Trophoblast cell (in vitro differentiated cells and primary cell): ENCODE results near the gene TSNAX.
A peak's percentile ranks its signal among the peaks of the same experiment; 100 is the strongest.

Experiments used
- DNase-seq, 2 donors: peaks; one replicate each; pipeline ENCODE4 v3.0.0-alpha.2; 2016
- H2AFZ ChIP-seq: 2 replicates; pipeline ENCODE4 v1.6.1; 2013; ENCODE audit warnings: low read length, moderate library complexity, mild to moderate bottlenecking; ENCODE audit not compliant: insufficient read depth, poor library complexity
- H2AK5ac ChIP-seq: 2 replicates; pipeline ENCODE4 v1.6.1; 2013; ENCODE audit warnings: mild to moderate bottlenecking, low read length
- H2BK120ac ChIP-seq: 2 replicates; pipeline ENCODE4 v1.6.1; 2013; ENCODE audit warnings: low read length, mild to moderate bottlenecking, moderate library complexity; ENCODE audit not compliant: insufficient read depth, poor library complexity
- H2BK12ac ChIP-seq: 2 replicates; pipeline ENCODE4 v1.6.1; 2013; ENCODE audit warnings: mild to moderate bottlenecking, low read length, moderate library complexity
- H2BK5ac ChIP-seq: 2 replicates; pipeline ENCODE4 v1.6.1; 2013; ENCODE audit warnings: low read length, low read depth, moderate library complexity, mild to moderate bottlenecking; ENCODE audit not compliant: poor library complexity
- H3K14ac ChIP-seq: 2 replicates; pipeline ENCODE4 v1.6.1; 2013; ENCODE audit warnings: mild to moderate bottlenecking, low read length
- H3K18ac ChIP-seq: 2 replicates; pipeline ENCODE4 v1.6.1; 2013; ENCODE audit warnings: mild to moderate bottlenecking, low read length
- H3K23ac ChIP-seq: 2 replicates; pipeline ENCODE4 v1.6.1; 2013; ENCODE audit warnings: low read length
- H3K27ac ChIP-seq: 2 replicates; pipeline ENCODE4 v1.5.1; 2013; ENCODE audit warnings: low read depth, mild to moderate bottlenecking, inconsistent platforms, low read length, moderate library complexity
- H3K27me3 ChIP-seq: 2 replicates; pipeline ENCODE4 v1.6.1; 2013; ENCODE audit warnings: inconsistent platforms, mild to moderate bottlenecking, low read length, moderate library complexity; ENCODE audit not compliant: insufficient read depth
- H3K36me3 ChIP-seq, 2 experiments: 1 replicate in 1 of 2; 2 replicates in 1 of 2; pipeline ENCODE4 v1.6.1; 2013; ENCODE audit warnings: low read length in 2 of 2, mild to moderate bottlenecking in 2 of 2, moderate library complexity in 1 of 2; ENCODE audit not compliant: insufficient read depth in 2 of 2, control insufficient read depth in 1 of 2
- H3K4ac ChIP-seq: 2 replicates; pipeline ENCODE4 v1.6.1; 2013; ENCODE audit warnings: low read depth, mild to moderate bottlenecking, low read length, moderate library complexity
- H3K4me1 ChIP-seq, 2 experiments: 1 replicate in 1 of 2; 2 replicates in 1 of 2; pipeline ENCODE4 v1.6.1; 2013; ENCODE audit warnings: low read length in 2 of 2, mild to moderate bottlenecking in 2 of 2, moderate library complexity in 1 of 2; ENCODE audit not compliant: insufficient read depth in 2 of 2, control insufficient read depth in 1 of 2
- H3K4me2 ChIP-seq: 2 replicates; pipeline ENCODE4 v1.6.1; 2013; ENCODE audit warnings: inconsistent platforms, mild to moderate bottlenecking, low read length, moderate library complexity
- H3K4me3 ChIP-seq: 2 replicates; pipeline ENCODE4 v1.5.1; 2013; ENCODE audit warnings: mild to moderate bottlenecking, low read depth, low read length, inconsistent platforms
- H3K79me1 ChIP-seq: one replicate; pipeline ENCODE4 v1.6.1; 2013; ENCODE audit warnings: low read length
- H3K79me2 ChIP-seq: 2 replicates; pipeline ENCODE4 v1.6.1; 2013; ENCODE audit warnings: low read length, mild to moderate bottlenecking; ENCODE audit not compliant: control insufficient read depth, insufficient read depth, poor library complexity
- H3K9ac ChIP-seq: 2 replicates; pipeline ENCODE4 v1.6.1; 2013; ENCODE audit warnings: mild to moderate bottlenecking, low read length
- H3K9me3 ChIP-seq: 2 replicates; pipeline ENCODE4 v1.6.1; 2013; ENCODE audit warnings: low read depth, mild to moderate bottlenecking, control low read depth, inconsistent platforms, low read length; ENCODE audit not compliant: insufficient read depth
- H4K12ac ChIP-seq: 2 replicates; pipeline ENCODE4 v1.6.1; 2013; ENCODE audit warnings: low read depth, mild to moderate bottlenecking, low read length, moderate library complexity
- H4K8ac ChIP-seq: 2 replicates; pipeline ENCODE4 v1.6.1; 2013; ENCODE audit warnings: low read depth, mild to moderate bottlenecking, low read length, moderate library complexity
- H4K91ac ChIP-seq: one replicate; pipeline ENCODE4 v1.6.1; 2013; ENCODE audit warnings: low read depth, mild to moderate bottlenecking, low read length, moderate library complexity
- WGBS: extraction: QIAGEN DNeasy Blood & Tissue Kit; methylation state at CpG from one replicate; pipeline ENCODE4 v1.1.7; 2013; ENCODE audit warnings: missing lambda C conversion rate; ENCODE audit not compliant: insufficient read length, insufficient coverage; ENCODE audit errors: extremely low coverage; 5-methylcytosine and 5-hydroxymethylcytosine counted together

The TSNAX gene

GRCh38 chr1:231512147-231512698, 16.2 kb upstream of the TSNAX start:
- Histone ChIP-seq H4K91ac (no peak overlapping the region), H3K4me1 (peaks cover 12 to 19% of the 10 kb centered on the region in 2 experiments), H3K27me3 (no peaks in the 10 kb centered on the region), H3K36me3 (no peaks in the 10 kb centered on the region), H4K8ac (no peak overlapping the region), H3K27ac (peak overlapping the region; percentile 74), H3K23ac (no peak overlapping the region), H2AK5ac (no peak overlapping the region), H2BK5ac (no peak overlapping the region), H3K9me3 (no peaks in the 10 kb centered on the region), H3K4me2 (no peak overlapping the region), H3K4ac (no peak overlapping the region), H3K14ac (no peak overlapping the region), H2AFZ (no peak overlapping the region), H3K18ac (no peak overlapping the region), H3K79me2 (no peaks in the 10 kb centered on the region), H2BK12ac (no peak overlapping the region), H3K9ac (no peak overlapping the region), H3K79me1 (peaks cover 17% of the 10 kb centered on the region), H4K12ac (no peak overlapping the region), H2BK120ac (no peak overlapping the region), H3K4me3 (no peak overlapping the region)
- peak in 1 of 2 donors; percentile 43 for DNase-seq
- WGBS: no CpG with 5 or more reads among the region's 2 CpGs

DNA sequence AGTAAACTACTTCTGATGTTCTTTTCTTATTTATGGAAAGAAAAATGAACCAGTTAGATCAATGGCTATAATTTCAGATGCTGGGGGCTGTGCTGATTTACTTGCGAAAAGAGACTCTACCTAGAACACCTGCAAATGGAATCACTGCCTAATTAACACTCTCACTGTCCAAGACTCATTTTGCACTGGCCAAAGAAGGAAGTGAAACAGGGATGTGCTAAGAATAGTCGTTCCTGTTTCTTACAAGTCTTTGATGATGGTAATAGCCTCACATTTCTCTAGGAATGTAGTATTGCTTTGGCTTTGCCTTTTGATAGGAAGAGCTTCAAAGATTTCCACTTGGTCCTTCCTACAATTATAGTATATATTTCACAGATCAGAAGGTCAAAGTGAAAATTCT, 12.7 kb upstream of the TSNAX start:
- Histone ChIP-seq H3K9ac (no peak overlapping the region), H4K12ac (no peak overlapping the region), H3K4me1 (peaks cover 3 to 9% of the 10 kb centered on the region in 2 experiments), H3K4me3 (no peak overlapping the region), H2BK5ac (no peak overlapping the region), H3K14ac (no peak overlapping the region), H2BK120ac (no peak overlapping the region), H3K4ac (no peak overlapping the region), H2AK5ac (no peak overlapping the region), H2AFZ (no peak overlapping the region), H3K23ac (no peak overlapping the region), H4K8ac (no peak overlapping the region), H3K27me3 (no peaks in the 10 kb centered on the region), H3K9me3 (no peaks in the 10 kb centered on the region), H3K79me2 (no peaks in the 10 kb centered on the region), H3K36me3 (no peaks in the 10 kb centered on the region), H4K91ac (no peak overlapping the region), H3K27ac (no peak overlapping the region), H2BK12ac (no peak overlapping the region), H3K79me1 (peaks cover 6% of the 10 kb centered on the region), H3K4me2 (no peak overlapping the region), H3K18ac (no peak overlapping the region)
- DNase-seq: no peak
- WGBS: no CpG with 5 or more reads among the region's 2 CpGs

- H3K4me1 ChIP-seq: peaks cover 0 to 6% of the 10 kb centered on the region in 2 experiments
- H2AK5ac ChIP-seq: no peak overlapping the region
- H3K23ac ChIP-seq: no peak overlapping the region
- H3K14ac ChIP-seq: no peak overlapping the region
- no peak overlapping the region for H3K4me3 ChIP-seq
- no peaks in the 10 kb centered on the region for H3K27me3 ChIP-seq
- no CpG with 5 or more reads among the region's 3 CpGs for WGBS
- no peak overlapping the region for H4K91ac ChIP-seq
- no peak overlapping the region for H2BK120ac ChIP-seq
- peak overlapping the region; percentile 28 for H3K4me2 ChIP-seq
- no peak overlapping the region for H4K12ac ChIP-seq
- no peak overlapping the region for H2AFZ ChIP-seq
- H3K9ac ChIP-seq: no peak overlapping the region
- H3K79me1 ChIP-seq: peaks cover 3% of the 10 kb centered on the region
- peak; percentile 25 to 85 for DNase-seq
- H4K8ac ChIP-seq: no peak overlapping the region
- no peak overlapping the region for H3K4ac ChIP-seq
- H3K36me3 ChIP-seq: no peaks in the 10 kb centered on the region
- no peak overlapping the region for H2BK12ac ChIP-seq
- H3K9me3 ChIP-seq: no peaks in the 10 kb centered on the region
- H3K27ac ChIP-seq: peak overlapping the region; percentile 64
- no peaks in the 10 kb centered on the region for H3K79me2 ChIP-seq
- H3K18ac ChIP-seq: no peak overlapping the region
- H2BK5ac ChIP-seq: no peak overlapping the region
Measured at GRCh38 chr1:231517076-231517475, 11.4 kb upstream of the TSNAX start.

DNA sequence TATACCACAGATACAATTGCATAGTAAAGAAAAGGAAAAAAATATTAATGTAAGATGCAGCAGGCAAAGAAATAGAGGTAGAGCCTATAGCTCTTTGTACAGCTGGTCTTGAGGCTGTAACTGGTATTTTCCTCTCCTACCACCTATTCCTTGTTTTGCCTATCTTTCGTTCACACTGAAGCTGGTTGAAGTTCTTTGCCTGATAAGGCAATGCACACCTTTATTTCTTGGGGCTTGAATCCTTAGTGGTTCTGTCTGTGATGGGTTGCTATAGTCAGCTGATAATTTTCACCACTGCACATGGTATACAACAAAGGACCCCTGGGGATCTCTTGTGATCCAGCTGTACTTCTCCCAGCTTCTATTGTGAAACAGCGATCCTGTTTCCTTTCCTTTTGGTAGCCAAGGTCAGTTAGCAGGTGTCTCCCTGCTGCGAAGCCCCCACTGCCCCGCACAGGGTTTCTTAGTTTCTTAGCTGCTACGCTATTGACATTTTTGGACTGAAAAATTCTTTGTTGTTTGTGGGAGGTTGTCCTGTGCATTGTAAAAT, 9.9 kb upstream of the TSNAX start:
- WGBS: no CpG with 5 or more reads among the region's 5 CpGs
- Histone ChIP-seq H3K9me3 (no peaks in the 10 kb centered on the region), H4K91ac (no peak overlapping the region), H2AFZ (no peak overlapping the region), H2BK120ac (peak overlapping the region; percentile 8), H3K14ac (no peak overlapping the region), H3K79me1 (peaks cover 3% of the 10 kb centered on the region), H3K9ac (no peak overlapping the region), H2BK5ac (no peak overlapping the region), H3K4ac (no peak overlapping the region), H3K4me1 (peaks cover 0 to 6% of the 10 kb centered on the region in 2 experiments), H3K36me3 (no peaks in the 10 kb centered on the region), H3K4me2 (no peak overlapping the region), H3K18ac (no peak overlapping the region), H2AK5ac (no peak overlapping the region), H2BK12ac (peak overlapping the region; percentile 6), H4K12ac (no peak overlapping the region), H3K27ac (no peak overlapping the region), H3K23ac (no peak overlapping the region), H3K79me2 (no peaks in the 10 kb centered on the region), H3K4me3 (no peak overlapping the region), H3K27me3 (no peaks in the 10 kb centered on the region), H4K8ac (no peak overlapping the region)
- no peak for DNase-seq
